ENCODE data around the gene NUP37.
"Not testable (repeated sequence)": the region's sequence is repeated elsewhere in the genome, so short reads cannot be mapped to it uniquely, and the experiment has no call there.

The NUP37 gene, protein sequence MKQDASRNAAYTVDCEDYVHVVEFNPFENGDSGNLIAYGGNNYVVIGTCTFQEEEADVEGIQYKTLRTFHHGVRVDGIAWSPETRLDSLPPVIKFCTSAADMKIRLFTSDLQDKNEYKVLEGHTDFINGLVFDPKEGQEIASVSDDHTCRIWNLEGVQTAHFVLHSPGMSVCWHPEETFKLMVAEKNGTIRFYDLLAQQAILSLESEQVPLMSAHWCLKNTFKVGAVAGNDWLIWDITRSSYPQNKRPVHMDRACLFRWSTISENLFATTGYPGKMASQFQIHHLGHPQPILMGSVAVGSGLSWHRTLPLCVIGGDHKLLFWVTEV

DNA sequence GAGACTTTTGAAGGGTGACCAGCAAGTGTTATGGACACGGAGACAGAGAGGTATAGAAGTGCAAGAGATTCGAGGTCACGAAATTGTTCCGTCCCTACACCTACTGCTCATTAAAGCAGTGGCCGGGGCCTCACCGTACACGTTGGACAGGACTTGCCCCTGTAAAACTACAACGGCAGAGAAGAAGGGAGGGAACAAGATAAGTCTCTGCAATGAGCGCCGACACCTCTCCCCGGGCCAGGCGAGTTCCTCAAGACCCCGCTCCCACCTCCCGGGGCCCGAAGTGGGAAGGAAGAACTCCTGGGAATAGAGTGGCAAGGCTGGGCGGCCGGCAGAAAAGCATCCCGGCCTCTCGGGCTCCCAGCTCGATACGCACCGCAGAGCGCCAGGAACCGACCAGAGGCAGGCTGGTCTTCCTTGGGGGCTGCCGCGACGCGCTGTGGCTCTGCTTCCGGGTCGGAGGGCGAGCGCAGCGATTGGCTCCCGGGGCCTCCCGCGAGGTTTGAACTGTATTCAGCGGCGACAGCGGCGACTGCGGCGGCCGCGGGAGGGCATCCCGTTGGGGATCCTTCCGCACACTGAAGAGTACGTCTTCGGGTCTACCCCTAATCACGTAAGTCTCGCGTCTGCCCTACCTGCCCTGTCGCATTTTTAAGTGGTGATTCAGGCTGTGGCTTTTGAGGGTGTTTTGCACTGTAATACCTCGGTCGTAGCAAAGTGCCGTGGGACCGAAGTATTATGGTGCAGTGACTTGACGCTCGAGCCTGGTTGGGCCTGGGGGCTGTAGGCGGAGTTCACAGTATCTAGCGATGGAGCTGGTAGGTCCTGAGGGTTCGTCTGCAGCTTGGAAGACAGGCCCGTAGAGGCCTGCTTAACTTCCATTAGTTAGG lies at the start of gene NUP37, which contains the start of gene PARPBP:
TSS of gene NUP37 (minus strand) at position 441 of the 890 bp plus-strand sequence. CDS start 1,596 bp downstream, outside the sequence.
TSS of gene PARPBP (plus strand) at position 510 of the 890 bp plus-strand sequence. CDS start 3,706 bp downstream, outside the sequence.
- peak; percentile 89 for DNase-seq

DNA sequence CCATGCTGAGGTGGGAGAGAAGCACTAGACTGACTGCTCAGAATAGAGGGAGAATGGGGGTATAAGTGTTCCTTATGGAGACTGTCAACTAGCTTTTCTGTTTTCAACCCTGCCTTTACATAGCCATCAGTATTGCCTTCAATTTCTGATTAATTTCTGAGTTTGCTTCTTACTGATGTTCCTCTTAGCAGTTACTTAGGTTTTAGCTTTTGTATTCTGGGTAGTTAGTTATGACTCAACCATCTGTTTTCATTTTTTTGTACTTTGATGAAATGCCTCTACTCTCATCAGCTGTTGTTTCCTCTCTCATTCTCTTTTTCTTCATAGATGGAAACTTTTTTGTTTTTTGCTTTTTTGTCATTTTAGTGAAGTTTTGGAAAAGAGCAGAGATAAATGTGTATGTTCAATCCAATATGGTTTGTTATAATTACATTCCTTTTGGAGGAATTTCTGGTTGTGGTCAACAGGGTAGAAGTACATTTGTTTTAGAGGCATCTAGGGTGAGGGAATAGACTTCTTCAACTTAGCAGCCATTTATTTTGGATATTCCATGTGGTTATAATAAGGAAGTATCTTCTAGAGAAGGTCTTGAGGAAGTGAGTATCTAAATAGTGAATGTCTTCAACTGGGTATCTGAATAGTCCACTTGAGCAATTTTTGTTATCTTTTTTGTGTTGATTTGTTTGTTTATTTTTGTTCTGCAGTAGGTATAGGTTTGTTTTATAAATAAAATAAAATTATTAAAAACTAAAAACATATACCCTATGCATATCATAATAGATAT lies 48.1 kb upstream of the NUP37 start:
- no peak for DNase-seq

DNA sequence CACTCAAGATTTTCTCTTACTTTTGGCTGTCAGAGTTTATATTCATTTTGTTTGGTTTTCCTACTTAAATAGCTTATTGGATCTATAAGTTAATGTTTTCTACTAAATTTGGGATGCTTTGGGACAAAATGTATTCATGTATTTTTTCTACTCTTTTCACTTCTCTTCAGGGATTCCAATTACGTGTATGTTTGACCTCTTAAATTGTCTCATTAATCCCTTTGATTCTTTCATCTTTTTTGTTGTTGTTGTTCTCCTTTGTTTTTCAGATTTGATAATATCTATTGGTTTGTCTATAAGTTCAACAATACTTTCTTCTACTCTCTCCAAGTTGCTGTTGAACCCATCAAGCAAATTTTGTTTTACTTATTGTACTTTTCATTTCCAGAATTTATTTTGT lies 43.5 kb upstream of the NUP37 start:
- DNase-seq = no peak

DNA sequence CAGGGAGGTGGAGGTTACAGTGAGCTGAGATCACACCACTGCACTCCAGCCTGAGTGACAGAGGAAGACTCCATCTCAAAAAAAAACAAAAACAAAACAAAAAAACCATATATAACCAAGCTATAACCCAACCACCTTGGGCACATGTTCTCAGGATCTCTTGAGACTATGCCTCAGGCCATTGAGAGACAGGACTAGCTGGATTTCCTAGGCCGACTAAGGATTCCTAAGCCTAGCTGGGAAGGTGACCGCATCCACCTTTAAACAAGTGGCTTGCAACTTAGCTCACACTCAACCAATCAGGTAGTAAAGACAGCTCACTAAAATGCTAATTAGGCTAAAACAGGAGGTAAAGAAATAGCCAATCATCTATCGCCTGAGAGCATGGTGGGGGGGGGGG lies 35.3 kb upstream of the NUP37 start:
- DNase-seq = not testable (repeated sequence)

DNA sequence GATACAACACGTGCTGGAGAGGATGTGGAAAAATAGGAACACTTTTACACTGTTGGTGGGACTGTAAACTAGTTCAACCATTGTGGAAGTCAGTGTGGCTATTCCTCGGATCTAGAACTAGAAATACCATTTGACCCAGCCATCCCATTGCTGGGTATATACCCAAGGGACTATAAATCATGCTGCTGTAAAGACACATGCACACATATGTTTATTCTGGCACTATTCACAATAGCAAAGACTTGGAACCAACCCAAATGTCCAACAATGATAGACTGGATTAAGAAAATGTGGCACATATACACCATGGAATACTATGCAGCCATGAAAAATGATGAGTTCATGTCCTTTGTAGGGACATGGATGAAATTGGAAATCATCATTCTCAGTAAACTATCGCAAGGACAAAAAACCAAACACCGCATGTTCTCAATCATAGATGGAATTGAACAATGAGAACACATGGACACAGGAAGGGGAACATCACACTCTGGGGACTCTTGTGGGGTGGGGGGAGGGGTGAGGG lies 27.2 kb upstream of the NUP37 start:
- DNase-seq = not testable (repeated sequence)

DNA sequence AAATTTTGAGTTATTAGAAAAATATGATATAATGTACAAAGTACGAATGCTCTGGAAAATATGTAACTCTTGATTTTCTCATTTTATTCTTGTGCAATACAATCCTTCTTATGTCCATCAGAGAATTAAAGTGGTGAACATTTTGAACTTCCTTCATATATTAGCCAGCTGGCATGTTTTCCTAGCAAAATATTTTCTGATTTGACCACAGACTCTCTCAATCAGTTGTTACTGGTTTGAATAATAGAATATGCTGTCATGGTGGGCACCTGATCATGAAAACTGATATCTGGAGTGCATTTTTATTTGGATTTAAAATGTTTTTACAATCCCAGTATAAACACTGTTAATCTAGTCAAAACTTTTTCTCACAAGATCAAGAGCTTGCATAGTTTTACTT lies 24.3 kb upstream of the NUP37 start:
- DNase-seq = no peak

DNA sequence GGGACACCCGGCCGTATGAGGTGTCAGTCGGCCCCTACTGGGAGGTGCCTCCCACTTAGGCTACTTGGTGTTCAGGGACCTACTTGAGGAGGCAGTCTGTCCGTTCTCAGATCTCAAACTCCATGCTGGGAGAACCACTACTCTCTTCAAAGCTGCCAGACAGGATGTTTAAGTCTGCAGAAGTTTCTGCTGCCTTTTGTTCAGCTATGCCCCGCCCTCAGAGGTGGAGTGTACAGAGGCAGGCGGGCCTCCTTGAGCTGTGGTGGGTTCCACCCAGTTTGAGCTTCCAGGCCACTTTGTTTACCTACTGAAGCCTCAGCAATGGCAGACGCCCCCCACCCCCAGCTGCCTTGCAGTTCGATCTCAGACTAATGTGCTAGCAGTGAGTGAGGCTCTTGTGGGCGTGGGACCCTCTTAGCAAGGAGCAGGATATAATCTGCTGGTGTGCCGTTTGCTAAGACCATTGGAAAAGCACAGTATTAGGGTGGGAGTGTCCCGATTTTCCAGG lies 23.0 kb upstream of the NUP37 start:
- DNase-seq = not testable (repeated sequence)

DNA sequence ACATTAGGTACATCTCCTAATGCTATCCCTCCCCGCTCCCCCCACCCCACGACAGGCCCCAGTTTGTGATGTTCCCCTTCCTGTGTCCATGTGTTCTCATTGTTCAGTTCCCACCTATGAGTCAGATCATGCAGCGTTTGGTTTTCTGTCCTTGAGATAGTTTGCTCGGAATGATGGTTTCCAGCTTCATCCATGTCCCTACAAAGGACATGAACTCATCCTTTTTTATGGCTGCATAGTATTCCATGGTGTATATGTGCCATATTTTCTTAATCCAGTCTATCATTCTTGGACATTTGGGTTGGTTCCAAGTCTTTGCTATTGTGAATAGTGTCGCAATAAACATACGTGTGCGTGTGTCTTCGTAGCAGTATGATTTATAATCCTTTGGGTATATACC lies 17.7 kb upstream of the NUP37 start:
- not testable (repeated sequence) for DNase-seq

DNA sequence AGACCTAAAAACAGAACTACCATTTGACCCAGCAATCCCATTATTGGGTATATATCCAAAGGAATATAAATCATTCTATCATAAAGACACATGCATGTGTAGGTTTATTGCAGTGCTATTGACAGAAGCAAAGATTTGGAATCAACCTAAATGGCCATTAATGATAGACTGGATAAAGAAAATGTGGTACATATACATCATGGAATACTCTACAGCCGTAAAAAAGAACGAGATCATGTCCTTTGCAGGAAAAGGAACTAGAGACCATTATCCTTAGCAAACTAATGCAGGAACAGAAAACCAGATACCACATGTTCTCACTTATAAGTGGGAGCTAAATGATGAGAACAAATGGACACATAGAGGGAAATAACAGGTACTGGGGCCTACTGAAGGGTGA lies 11.5 kb upstream of the NUP37 start:
- DNase-seq = not testable (repeated sequence)

DNA sequence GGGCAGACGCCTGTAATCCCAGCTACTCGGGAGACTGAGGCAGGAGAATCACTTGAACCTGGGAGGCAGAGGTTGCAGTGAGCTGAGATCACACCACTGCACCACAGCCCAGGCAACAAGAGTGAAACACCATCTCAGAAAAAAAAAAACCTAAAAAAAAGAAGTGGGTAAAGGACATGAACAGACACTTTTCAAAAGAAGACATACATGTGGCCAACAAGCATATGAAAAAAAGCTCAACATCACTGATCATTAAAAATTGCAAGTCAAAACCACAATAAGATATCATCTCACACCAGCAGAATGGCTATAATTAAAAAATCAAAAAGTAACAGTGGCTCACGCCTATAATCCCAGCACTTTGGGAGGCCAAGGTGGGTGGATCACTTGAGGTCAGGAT lies 10.8 kb upstream of the NUP37 start:
- not testable (repeated sequence) for DNase-seq

DNA sequence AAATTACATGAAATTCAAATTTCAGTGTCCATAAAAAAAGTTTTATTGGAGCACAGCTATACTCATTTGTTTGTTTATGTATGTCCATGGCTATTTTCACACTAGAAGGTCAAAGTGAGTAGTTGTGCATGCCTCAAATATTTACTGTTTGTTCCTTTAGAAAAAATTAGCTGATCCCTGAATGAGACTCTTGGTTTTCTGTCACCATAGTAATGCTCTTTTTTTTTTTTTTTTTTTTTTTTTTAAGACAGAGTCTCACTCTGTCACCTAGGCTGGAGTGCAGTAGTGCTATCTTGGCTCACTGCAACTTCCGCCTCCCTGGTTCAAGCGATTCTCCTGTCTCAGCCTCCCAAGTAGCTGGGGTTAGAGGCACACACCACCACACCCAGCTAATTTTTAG lies 1.4 kb upstream of the NUP37 start:
- DNase-seq = not testable (repeated sequence)

DNA sequence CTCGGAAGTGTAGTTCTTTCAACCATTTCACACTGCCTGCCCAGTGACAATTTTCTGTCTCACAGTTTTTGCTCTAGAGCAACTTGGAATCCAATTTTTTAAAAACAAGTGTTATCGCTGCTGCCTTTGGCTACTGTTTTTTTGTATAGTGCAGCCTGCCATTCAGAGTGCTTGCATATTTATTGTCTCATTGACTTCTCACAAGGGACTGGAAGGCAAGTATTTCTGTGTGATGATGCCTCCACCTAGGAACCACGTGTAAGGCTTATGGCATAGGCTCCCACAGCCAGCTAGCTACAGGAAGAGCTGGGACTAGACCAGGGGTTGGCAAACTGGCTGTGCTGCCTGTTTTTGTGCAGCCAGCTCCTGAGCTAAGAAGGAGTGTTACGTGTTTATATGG lies 972 bp upstream of the NUP37 start:
- no peak for DNase-seq

DNA sequence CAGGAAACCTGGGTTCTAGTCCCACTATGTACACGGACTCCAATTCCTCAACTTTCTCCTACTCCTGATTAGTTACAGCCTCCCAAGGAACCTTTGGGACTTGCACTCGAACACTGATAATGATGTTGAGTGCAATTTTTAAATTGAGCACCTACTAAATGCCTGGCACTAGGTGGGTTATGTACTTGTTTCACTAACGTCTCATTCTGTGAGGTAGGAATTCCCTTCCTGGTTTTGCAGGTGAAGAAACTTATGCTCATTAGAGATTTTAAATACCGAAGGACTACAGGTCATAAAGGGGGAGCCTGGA lies 605 bp upstream of the NUP37 start:
- DNase-seq = no peak

DNA sequence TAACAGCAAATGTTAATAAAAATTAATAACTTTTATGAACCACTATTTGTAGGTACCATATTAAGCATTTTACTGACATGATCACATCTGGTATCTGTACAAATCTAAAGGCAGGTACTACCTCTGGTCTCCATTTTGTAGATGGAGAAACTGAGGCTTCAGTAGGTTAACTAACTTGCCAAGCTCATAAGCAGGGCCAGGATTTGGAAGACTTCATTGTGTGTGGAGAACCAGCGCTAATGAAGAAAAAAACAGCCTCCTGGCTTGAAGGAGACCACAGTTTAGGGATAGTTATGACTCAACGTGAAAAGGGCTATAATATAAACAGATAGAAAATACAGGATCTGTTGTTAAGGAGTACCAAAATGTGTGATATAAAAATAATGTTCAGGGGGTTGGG lies 1.0 kb downstream of the NUP37 start:
- no peak for DNase-seq

DNA sequence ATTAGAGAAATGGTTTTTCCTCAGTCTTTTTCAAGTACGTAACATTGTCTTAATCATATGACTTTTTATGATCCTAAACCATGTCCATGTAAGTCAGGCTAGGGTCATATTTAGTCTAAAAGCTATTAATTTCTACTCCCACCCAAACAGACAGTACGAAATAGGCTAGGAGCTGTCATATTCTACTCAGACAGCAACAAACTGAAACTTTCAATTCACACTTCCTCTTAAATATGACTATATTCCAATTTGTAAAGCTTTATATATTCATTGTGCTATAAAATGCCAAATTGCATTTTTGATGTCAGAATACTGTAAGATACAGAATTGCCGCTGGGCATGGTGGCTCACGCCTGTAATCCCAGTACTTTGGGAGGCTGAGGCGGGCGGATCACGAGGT lies 3.5 kb downstream of the NUP37 start:
- DNase-seq = no peak

DNA sequence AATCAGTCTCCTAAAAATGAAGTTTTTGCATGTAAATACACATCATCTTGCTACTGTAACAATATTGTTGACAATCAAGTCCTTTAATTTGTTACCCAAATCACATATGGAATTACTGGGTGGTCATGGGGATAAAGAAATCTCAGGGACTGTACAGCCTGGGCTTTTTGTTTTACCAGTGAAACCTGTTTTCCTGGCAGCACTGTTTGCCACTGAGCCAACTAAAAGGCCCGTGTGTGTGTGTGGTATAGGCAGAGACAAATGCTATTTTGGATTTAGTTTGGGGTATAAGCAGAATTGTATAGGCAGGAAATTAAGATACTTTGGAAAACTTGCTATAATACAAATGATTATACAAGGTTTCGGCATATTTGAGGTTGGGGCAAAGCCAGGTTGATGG lies 5.7 kb downstream of the NUP37 start:
- no peak for DNase-seq

DNA sequence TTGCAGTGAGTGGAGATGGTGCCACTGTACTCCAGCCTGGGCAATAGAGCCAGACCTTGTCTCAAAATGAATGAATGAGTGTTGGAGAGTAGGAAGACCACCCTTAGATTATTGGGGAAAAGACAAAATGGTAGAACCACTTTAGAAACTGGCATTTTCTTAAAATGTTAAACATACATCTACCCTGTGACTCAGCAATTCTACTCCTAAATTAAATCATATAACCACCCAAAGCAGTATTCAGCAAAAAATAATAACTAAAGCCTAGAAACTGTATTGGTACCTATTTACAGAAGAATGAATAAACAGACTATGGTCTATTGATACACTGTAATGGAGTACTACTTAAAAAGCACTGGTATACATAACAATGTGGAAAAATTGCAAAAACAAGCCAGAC lies 9.1 kb downstream of the NUP37 start:
- no peak for DNase-seq

DNA sequence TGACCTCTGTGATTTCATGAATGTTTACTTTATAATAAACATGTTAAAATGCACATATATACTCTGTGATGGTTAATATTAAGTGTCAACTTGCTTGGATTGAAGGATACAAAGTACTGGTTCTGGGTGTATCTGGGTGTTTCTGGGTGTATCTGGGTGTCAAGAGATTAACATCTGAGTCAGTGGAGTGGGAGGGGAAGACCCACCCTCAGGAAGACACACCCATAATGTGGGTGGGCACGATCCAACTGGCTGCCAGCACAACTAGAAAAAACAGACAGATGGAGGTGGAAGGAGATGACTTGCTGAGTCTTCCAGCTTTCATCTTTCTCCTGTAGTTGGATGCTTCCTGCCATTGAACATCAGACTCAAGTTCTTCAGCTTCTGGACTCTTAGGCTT lies 11.9 kb downstream of the NUP37 start:
- DNase-seq = no peak

DNA sequence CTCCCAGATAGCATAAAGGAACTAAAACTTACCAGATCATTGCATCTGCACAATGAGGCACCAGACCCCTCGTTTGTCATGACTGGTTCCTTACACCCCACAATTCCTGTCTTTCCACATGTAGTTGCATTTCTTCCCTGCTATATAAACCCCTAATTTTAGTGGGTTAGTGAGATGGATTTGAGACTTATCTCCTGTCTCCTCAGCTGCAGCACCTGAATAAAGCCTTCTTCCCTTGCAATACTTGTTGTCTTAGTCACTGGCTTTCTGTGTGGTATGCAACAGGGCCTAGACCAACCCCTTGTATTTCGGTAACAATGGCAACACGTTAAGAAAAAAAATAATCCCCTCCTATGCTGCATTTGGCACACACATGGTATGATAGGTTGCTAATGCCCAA lies 13.0 kb downstream of the NUP37 start:
- DNase-seq = no peak

DNA sequence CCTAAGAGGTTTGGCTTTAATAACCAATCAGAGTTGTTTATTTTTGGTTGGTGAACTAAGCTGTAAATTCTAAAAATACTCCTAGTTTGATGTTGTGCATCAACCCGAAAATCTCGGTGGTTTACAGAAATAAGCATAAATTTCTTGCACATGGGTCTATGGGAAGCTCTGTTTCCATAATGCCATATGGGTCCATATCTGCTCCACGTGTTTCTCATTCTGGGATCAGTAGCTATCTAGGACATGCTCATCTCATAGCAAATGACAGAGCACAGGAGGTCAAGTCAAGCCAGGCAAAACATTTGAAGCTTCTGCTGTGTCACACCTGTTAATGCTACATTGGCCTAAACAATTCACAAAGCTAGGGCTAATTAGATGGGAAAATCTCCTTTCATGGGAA lies 23.1 kb downstream of the NUP37 start:
- no peak for DNase-seq

DNA sequence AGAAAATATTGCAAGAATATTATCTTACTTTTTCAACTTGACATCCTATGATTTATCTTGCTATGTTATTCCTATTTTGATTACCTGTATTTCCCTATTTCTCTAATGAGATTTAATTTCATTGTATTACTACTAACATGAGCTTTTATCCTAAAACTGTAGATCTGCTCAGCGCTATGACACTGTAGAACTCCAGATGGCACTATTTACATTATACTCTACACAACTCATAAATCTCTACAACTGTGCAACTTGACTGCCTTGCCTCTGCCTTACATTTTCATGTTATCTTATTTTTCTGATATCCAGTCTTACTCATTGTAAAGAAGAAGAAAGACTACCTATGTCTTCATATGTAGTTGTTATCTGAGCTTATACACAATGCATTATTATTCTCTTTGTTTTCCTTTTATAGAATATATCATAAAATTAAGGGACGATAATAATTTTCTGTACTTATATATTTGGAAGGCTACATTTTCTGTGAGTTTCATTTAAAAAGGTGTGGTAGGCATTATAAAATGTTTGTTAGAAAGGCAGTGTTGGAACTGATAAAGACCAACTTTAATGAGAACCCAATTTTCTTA lies 24.1 kb downstream of the NUP37 start:
- DNase-seq = no peak

DNA sequence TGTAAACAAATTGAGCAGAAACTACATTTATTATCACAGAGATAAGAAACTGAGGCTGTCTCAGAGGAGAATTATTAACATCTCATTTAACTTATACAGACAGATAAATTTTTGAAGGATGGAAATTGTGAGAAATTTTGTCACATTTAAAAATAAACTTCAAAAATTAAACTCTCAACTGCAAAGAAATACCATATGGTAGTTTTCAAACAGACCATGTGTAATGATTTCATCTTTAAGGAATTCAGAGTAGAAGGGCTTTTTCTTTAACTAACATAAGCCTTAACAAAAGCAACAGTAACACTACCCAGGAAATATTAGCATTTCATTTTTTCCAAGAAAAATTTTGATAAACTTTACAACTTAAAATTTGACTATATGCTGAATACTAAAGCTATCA lies 26.6 kb downstream of the NUP37 start:
- DNase-seq = no peak

Data from CD4-positive, alpha-beta T cell treated with Interferon gamma for 1 hour (primary cell).